Mammary microvascular endothelial cell (primary cell): ENCODE measurements around the gene SKAP2. TPM values are rescaled to one million over a fixed set of nuclear protein-coding genes. Genes with fewer than 3 reads are reported as not detected.

ENCODE experiments used
- total RNA-seq: library from RNA; depleted of rRNA; stranded (reverse); fragments of >200 nt; gene quantifications from 2 replicates; pipeline ENCODE4 v1.2.3, GENCODE V29; 2015

The SKAP2 gene, protein sequence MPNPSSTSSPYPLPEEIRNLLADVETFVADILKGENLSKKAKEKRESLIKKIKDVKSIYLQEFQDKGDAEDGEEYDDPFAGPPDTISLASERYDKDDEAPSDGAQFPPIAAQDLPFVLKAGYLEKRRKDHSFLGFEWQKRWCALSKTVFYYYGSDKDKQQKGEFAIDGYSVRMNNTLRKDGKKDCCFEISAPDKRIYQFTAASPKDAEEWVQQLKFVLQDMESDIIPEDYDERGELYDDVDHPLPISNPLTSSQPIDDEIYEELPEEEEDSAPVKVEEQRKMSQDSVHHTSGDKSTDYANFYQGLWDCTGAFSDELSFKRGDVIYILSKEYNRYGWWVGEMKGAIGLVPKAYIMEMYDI
- total RNA-seq: 31.1 and 40.2 TPM in 2 replicates

DNA sequence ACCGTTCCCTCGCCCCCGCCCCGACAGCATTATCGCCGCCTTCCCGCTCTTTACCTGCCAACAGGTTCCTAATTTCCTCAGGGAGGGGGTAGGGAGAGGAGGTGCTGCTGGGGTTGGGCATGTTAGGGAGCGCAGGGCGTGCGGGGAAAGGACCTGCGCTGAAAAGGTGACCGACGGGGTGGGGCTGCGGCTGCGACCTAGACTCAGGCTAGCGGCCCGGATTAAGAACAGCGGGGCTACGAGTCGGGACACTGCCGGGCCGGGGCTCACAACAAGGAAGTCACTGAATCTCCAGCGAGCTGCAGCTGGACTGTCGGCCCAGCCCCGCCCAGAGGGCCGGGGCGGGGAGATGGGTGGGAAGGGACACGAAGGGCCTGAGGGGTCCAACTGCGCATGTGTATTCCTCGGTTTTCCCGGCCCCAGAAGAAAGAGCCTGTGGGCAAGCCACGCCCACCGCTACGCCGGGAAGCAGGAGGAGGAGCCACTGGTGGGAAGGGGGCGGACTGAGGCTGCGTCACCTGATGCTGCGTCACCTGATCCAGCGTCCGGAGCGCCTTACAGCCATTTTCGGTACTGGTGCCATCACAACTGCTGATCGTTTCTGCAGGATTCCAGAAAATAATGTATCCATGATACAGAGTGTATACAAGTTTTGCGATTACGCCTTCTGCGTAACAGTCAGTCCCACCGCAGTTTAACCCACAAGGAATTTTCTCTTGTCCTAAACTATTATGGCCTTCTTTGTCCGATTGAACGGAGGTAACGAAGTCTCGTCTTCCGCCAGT, at the start of gene SKAP2:
SKAP2 (minus strand) TSS at position 282 of the 785 bp plus-strand sequence; CDS start at position 121, 161 bp downstream.

Other genes with a start within 250 kb of the SKAP2 start
- 2.3 and 3.0 TPM in 2 replicates for gene HOXA1, start 231.4 kb upstream of the SKAP2 start, total RNA-seq
- 1.1 and 1.7 TPM in 2 replicates for gene HOXA2, start 238.1 kb upstream of the SKAP2 start, total RNA-seq